MM.1S (cell line): ENCODE measurements around the gene NPC1L1.

ENCODE experiments used
- CTCF ChIP-seq: fragments of 300-600 bp; sonication (generic); IDR thresholded peaks from 2 replicates; pipeline ENCODE4 v1.5.1; 2016; ENCODE audit warnings: antibody characterized with exemption, low read length, mixed read lengths
- EZH2phosphoT487 ChIP-seq: fragments of 300-600 bp; sonication (generic); IDR thresholded peaks from 2 replicates; pipeline ENCODE4 v1.6.1; 2018; ENCODE audit warnings: antibody characterized with exemption, low read length

DNA sequence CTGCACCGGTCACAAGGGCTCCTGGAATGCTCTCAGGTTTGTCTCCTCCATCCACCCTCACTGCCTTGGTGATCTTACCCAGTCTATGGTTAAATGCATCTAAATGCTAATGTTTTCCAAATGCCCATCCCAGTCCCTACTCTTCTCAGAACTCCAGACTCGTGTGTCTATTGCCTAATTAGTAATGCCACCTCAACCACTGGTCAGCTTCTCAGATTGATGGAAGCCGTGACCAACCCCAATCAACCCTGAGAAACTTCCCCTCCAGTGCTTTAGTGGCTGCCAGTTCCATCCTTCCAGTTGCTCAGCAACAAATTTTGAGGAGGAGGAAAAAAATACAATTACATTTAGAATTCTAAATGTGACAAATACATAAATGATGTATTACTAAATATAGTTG lies 69.3 kb downstream of the NPC1L1 start:
- TF ChIP-seq EZH2phosphoT487 (no peak), CTCF (no peak)
